ENCODE data around the gene PLA2G4B. TPM values are rescaled to one million over a fixed set of nuclear protein-coding genes. Genes with fewer than 3 reads are reported as not detected.

PLA2G4B gene
- 2.8 TPM for polyA plus RNA-seq (2013, experiment 1 of 2; ENCODE audit: insufficient read length)
- 1.6 TPM for polyA plus RNA-seq (2013, experiment 2 of 2; ENCODE audit: insufficient read length)

- no peak for DNase-seq
Observed at GRCh38 chr15:41838400-41838897, at the start of gene PLA2G4B. Gene PLA2G4B (plus strand): TSS chr15:41838847. CDS start chr15:41838914, 67 bp downstream.

- DNase-seq: no peak
Observed at GRCh38 chr15:41789236-41789635, 49.4 kb upstream of the PLA2G4B start.

- no peak for DNase-seq
Observed at GRCh38 chr15:41789662-41790061, 49.0 kb upstream of the PLA2G4B start.

- no peak for DNase-seq
Observed at GRCh38 chr15:41790169-41790568, 48.5 kb upstream of the PLA2G4B start.

- peak; percentile 64 for DNase-seq
Observed at GRCh38 chr15:41790756-41791546, 47.7 kb upstream of the PLA2G4B start.

GRCh38 chr15:41791547-41791937, 47.1 kb upstream of the PLA2G4B start:
- no peak for DNase-seq

GRCh38 chr15:41792000-41792637, 46.5 kb upstream of the PLA2G4B start:
- no peak for DNase-seq

- peak; percentile 47 for DNase-seq
Observed at GRCh38 chr15:41794081-41794480, 44.6 kb upstream of the PLA2G4B start.

- DNase-seq: peak; percentile 81
Observed at GRCh38 chr15:41795996-41796856, 42.4 kb upstream of the PLA2G4B start.

GRCh38 chr15:41797201-41797944, 41.3 kb upstream of the PLA2G4B start:
- no peak for DNase-seq

- DNase-seq: no peak
Observed at GRCh38 chr15:41798607-41799487, 39.8 kb upstream of the PLA2G4B start.

- no peak for DNase-seq
Observed at GRCh38 chr15:41799488-41799805, 39.2 kb upstream of the PLA2G4B start.

- DNase-seq: no peak
Observed at GRCh38 chr15:41801185-41801584, 37.5 kb upstream of the PLA2G4B start.

GRCh38 chr15:41801850-41802455, 36.7 kb upstream of the PLA2G4B start:
- DNase-seq: no peak

GRCh38 chr15:41804361-41804760, 34.3 kb upstream of the PLA2G4B start:
- no peak for DNase-seq

- no peak for DNase-seq
Observed at GRCh38 chr15:41804916-41805666, 33.6 kb upstream of the PLA2G4B start.

- DNase-seq: no peak
Observed at GRCh38 chr15:41805711-41806110, 32.9 kb upstream of the PLA2G4B start.

- no peak for DNase-seq
Observed at GRCh38 chr15:41806291-41807181, 32.1 kb upstream of the PLA2G4B start.

- no peak for DNase-seq
Observed at GRCh38 chr15:41809121-41809520, 29.5 kb upstream of the PLA2G4B start.

Measured in fibroblast of skin of scalp (primary cell).